ENCODE data around the gene C6. TPM values are rescaled to one million over a fixed set of nuclear protein-coding genes. Genes with fewer than 3 reads are reported as not detected.

C6 gene
- total and polyA plus RNA-seq, 10 of the 15 experiments (the other 5 are each of a cell fraction or from before 2014, with no cell fraction given), result 0.31 TPM; not detected in 9

DNA sequence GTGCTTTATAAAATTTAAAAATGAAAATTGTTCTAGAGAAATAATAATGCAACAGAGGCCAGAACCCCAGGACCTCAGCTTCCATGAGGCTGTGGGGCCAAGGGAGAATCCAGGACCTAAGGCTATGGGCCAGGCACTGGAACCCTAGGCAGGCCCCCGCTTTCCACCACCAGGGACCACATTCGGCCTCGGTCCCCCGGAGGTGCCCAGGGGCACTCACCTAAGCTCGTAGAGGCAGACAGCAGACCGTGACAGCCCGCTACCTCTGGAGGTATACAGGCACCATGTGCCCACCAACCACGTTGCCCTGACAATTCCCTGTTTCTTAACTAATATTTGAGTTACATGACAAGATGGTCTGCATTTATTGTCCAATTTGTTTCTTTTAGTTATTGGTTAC is 92.7 kb downstream of the C6 start (continued):
- TF ChIP-seq, protein P1, sequence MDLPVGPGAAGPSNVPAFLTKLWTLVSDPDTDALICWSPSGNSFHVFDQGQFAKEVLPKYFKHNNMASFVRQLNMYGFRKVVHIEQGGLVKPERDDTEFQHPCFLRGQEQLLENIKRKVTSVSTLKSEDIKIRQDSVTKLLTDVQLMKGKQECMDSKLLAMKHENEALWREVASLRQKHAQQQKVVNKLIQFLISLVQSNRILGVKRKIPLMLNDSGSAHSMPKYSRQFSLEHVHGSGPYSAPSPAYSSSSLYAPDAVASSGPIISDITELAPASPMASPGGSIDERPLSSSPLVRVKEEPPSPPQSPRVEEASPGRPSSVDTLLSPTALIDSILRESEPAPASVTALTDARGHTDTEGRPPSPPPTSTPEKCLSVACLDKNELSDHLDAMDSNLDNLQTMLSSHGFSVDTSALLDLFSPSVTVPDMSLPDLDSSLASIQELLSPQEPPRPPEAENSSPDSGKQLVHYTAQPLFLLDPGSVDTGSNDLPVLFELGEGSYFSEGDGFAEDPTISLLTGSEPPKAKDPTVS (IDR thresholded peaks at IDR 0.05; ENCODE audit: low read depth, low read length), result no peak
- TF ChIP-seq ATF7 (IDR thresholded peaks at IDR 0.05; ENCODE audit: low read depth) (no peak), SPI1 (IDR thresholded peaks at IDR 0.05; ENCODE audit: borderline replicate concordance, insufficient read depth, low read depth, low read length) (no peak), EGR1 (IDR thresholded peaks at IDR 0.05; ENCODE audit: borderline replicate concordance in 1 of 2, low read depth in 2 of 2, low read length in 2 of 2) (no peak), RELA (IDR thresholded peaks at IDR 0.05; ENCODE audit: borderline replicate concordance, partially characterized antibody) (no peak), NFIC (IDR thresholded peaks at IDR 0.05; ENCODE audit: low read depth, low read length) (no peak), POLR2AphosphoS5 (IDR thresholded peaks at IDR 0.05; ENCODE audit: low read length) (no peak), JUNB (IDR thresholded peaks at IDR 0.05) (no peak), ESRRA (IDR thresholded peaks at IDR 0.05; ENCODE audit: low read length) (no peak), REST (IDR thresholded peaks at IDR 0.05; ENCODE audit: low read depth, low read length) (no peak), SMAD1 (IDR thresholded peaks at IDR 0.05; ENCODE audit: low read depth, partially characterized antibody) (no peak), MTA3 (IDR thresholded peaks at IDR 0.05; ENCODE audit: borderline replicate concordance, low read length) (no peak)
- TF ChIP-seq, protein P2, sequence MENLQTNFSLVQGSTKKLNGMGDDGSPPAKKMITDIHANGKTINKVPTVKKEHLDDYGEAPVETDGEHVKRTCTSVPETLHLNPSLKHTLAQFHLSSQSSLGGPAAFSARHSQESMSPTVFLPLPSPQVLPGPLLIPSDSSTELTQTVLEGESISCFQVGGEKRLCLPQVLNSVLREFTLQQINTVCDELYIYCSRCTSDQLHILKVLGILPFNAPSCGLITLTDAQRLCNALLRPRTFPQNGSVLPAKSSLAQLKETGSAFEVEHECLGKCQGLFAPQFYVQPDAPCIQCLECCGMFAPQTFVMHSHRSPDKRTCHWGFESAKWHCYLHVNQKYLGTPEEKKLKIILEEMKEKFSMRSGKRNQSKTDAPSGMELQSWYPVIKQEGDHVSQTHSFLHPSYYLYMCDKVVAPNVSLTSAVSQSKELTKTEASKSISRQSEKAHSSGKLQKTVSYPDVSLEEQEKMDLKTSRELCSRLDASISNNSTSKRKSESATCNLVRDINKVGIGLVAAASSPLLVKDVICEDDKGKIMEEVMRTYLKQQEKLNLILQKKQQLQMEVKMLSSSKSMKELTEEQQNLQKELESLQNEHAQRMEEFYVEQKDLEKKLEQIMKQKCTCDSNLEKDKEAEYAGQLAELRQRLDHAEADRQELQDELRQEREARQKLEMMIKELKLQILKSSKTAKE (IDR thresholded peaks at IDR 0.05; ENCODE audit: low read depth, poor library complexity, severe bottlenecking), result no peak
